NCI-H2081 (cell line): ENCODE measurements around the gene ALMS1.
"Not testable (repeated sequence)": the region's sequence is repeated elsewhere in the genome, so short reads cannot be mapped to it uniquely, and the experiment has no call there.

ENCODE experiments used
- DNase-seq, 2 experiments: peaks; one replicate each; lab custom pipeline; 2025; lab: John Stamatoyannopoulos, UW

Gene ALMS1

GRCh38 chr2:73385504-73386341, at the start of gene ALMS1:
Gene ALMS1 (plus strand): TSS chr2:73385836. CDS start chr2:73385869, 33 bp downstream.
- peak; percentile 91 to 95 for DNase-seq

- no peak for DNase-seq
Observed at GRCh38 chr2:73337828-73338227, 47.8 kb upstream of the ALMS1 start.

GRCh38 chr2:73339201-73339600, 46.4 kb upstream of the ALMS1 start:
- peak; percentile 88 to 96 for DNase-seq

- no peak for DNase-seq
Observed at GRCh38 chr2:73341039-73341438, 44.6 kb upstream of the ALMS1 start.

DNA sequence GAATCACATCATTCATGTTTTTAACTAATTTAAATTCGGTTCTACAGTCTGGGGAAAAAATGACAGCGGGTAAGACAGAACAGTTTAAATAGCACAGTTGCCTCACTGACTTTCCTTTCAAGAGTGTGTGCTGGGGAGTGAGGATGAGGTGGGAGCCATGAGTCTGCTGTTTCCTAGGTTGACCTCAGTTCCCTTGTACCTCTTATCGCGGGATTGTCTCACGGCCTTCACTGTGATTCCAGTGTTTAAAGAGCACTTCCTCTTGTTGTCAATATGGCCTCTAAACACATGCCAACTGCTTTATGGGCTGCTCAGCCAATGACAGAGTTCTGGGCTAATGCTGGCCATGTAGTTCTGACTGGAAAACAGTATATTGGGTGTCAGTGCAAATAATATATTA, 41.6 kb upstream of the ALMS1 start:
- no peak for DNase-seq

DNA sequence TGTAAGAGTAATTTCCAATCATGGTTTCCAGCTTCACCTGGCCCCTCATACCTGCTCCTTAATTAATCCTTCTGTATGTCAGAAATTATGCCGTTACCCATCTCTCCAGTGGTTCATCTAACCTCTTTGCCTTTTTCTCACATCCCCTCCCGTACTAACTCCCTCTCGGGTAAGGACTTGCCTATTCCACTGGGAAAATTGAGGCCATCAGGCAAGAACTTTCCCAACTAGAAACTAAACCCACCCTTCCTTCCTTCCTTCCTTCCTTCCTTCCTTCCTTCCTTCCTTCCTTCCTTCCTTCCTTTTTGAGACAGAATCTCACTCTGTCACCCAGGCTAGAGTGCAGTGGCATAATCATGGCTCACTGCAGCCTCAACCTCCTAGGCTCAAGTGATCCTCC, 40.9 kb upstream of the ALMS1 start:
- DNase-seq: not testable (repeated sequence)

DNA sequence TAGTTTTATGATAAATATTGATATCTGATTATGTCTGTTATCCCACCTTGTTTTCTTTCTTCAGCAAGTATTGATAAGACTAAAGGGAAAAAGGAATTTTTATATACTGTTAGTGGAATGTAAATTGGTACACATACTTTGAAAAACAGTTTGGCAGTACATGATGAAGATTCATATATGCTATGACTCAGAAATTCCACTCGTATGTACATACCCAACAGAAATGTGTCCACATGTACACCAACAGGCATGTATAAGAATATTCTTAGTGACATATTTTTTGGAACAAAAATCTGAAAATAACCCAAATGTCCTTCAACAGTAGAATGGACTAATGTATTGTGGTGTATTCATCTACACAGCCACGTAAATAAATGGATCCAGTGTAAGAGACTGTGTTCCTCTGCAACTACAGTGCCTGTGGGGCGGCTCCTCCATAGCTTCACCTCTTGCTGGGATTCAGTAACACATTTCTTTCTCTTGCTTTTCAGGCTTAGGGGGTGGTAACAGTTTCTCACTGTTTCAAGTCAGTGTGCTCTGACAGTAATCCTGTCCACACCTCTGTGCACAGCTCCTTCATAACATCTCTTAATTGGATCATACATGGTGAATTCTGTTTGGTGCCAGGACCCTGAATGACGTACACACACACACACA, 35.5 kb upstream of the ALMS1 start:
- no peak for DNase-seq

- no peak for DNase-seq
Observed at GRCh38 chr2:73356097-73356496, 29.5 kb upstream of the ALMS1 start.

DNA sequence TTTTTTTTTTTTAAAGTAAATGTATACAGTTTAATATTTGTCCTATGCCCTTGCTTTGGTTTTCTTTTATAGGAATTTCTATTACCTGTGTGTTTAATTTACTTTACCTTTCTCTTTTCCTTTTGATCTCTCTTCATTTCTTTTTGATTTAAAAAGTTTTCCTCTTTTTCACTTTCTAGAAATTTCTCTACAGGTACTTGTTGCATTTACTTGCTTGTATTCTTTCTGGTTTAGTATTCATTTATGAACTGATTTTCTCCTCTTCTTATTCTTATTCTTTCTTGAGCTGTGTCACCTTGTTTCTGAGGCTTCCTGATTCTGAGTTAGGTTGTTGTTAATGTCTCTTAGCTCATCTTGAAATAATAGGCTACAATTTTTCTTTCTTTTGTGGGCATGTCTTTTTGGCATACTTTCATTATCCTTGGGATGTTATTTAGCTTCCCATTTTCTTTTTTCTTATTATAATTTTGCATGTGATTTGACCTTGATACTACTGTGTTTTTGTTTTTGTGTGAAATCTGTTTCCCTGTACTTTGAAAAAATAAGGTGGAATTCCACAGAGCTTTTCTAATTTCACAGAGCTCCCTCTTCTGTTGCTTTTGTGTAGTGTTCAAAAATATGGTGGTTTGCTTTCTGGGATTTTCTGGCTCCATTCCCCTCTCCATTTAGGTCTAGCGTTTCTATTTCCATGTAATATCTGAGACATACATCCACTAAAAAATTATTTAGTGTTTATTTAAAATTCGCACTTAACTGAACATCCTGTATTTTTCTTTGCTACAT, 25.5 kb upstream of the ALMS1 start:
- peak; percentile 46 to 48 for DNase-seq

- DNase-seq: no peak
Observed at GRCh38 chr2:73366060-73366459, 19.6 kb upstream of the ALMS1 start.

DNA sequence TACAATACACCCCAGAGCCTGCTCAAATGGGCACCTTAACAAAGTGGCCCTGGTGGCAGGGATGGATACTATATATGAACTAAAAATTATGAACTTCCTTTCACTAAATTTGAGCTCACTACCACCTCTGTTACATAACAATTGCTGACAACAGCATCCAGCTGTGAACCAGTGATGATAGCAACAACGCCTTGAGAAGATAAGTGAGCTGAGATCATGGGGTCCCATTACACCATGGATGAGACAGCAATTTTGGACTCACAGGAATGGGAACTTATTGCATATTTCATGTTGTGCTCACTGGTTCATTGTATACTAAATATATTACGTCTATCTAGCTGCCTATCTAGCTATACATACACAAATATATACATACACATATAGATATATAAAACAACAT, 16.9 kb upstream of the ALMS1 start:
- no peak for DNase-seq

DNA sequence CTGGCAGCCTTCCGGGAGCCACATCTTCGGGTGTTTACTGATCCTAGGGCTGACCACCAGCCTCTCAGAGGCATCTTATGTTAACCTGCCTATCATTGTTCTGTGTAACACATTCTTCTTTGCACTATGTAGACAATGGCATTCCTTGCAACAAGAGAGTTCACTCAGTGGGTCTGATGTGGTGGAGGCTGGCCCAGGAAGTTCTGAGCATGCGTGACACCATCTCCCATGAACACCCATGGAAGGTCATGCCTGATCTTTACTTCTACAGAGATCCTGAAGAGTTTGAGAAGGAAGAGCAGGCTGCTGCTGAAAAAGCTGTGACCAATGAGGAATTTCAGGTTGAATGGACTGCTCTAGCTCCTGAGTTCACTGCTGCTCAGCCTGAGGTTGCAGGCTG, 15.3 kb upstream of the ALMS1 start:
- no peak for DNase-seq

- DNase-seq: no peak
Observed at GRCh38 chr2:73373344-73373743, 12.3 kb upstream of the ALMS1 start.

DNA sequence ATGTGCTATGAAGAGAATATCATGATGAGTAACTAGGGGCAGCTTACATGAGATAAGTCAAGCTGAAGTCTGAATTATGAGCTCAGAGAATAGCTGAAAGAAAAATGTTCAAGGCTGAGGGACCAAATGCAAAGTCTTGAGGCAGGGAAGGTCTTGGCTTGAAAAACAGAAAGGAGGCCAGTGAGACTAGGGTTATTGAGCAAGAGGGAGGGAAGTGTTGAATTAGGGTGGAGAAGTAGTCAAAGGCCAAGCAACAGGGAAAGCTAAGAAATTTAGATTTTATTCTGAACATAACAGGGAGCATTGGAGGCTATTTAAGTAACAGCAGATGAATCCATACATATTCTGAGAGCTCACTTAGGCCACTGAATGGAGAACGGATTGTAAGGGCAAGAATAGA, 11.4 kb upstream of the ALMS1 start:
- no peak for DNase-seq

DNA sequence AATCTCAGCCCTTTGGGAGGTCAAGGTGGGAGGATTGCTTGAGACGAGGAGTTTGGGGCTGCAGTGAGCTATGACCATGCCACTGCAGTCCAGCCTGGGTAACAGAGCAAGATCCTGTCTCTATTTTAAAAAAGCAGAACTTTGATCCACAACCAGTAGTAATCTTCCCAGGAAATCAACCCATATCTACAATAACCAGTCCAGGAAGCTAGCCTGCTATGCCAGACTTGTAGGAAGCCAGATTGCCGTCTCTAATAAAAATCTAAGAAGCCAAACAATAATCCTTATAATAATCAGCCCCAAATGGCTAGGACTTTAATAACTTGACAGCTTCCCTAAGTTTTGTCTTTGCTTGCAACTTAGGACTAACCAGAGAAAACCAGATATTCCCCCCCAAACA, 9.0 kb upstream of the ALMS1 start:
- DNase-seq: no peak

- no peak for DNase-seq
Observed at GRCh38 chr2:73383036-73383435, 2.6 kb upstream of the ALMS1 start.

DNA sequence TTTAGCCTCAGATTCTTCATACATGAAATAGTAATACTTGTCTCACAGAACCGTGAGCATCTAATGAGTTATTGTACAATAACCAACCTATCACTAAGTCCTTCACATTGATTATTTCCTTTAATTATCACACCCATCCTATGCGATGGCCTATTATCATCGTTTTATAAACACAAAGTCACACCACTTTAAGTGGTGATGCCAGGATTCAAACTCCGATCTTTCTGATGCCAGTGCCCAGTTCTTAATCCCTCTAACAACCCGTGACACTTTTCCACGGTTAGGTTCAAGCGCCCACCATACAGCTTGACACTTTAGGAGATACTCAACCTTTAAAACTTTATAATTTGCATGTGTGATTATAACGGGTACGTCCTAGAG, 523 bp upstream of the ALMS1 start:
- peak in 1 of 2 experiments; percentile 36 for DNase-seq

DNA sequence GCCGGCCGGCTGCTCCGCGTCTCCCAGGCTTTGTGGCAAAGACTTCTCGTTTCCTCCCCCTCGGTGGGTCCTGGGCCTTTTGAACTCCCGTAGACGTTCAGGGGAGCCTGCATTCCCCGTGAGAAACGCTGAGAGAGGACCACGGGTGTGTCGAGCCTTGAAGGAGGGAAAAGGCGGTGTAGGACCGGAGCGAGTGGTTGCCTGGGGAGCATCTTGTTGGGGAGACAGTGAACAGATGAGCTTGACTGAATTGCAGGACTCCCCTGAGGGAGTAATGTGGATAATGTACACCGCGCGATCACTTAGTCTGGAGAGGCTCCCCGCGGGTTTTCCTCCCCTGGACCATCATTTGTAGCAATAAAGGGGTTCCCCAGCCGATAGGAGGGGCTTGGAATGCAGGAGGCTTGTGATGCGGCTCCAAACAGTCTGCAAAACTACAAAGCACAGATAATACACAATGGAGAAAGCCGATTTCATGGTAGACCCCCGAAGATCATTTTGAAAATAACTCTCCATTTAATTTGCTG, 769 bp downstream of the ALMS1 start:
- DNase-seq: peak in 1 of 2 experiments; percentile 61

GRCh38 chr2:73386894-73387636, 1.4 kb downstream of the ALMS1 start:
- DNase-seq: peak in 1 of 2 experiments; percentile 4

GRCh38 chr2:73402386-73403103, 16.9 kb downstream of the ALMS1 start:
- no peak for DNase-seq

GRCh38 chr2:73403237-73403636, 17.6 kb downstream of the ALMS1 start:
- DNase-seq: no peak
